ENCODE data around the gene SLC37A4. TPM values are rescaled to one million over a fixed set of nuclear protein-coding genes. Genes with fewer than 3 reads are reported as not detected.

SLC37A4 gene
- polyA plus RNA-seq, 1 of the 3 experiments (the other 2 are of a cell fraction), result 21.8 TPM

DNA sequence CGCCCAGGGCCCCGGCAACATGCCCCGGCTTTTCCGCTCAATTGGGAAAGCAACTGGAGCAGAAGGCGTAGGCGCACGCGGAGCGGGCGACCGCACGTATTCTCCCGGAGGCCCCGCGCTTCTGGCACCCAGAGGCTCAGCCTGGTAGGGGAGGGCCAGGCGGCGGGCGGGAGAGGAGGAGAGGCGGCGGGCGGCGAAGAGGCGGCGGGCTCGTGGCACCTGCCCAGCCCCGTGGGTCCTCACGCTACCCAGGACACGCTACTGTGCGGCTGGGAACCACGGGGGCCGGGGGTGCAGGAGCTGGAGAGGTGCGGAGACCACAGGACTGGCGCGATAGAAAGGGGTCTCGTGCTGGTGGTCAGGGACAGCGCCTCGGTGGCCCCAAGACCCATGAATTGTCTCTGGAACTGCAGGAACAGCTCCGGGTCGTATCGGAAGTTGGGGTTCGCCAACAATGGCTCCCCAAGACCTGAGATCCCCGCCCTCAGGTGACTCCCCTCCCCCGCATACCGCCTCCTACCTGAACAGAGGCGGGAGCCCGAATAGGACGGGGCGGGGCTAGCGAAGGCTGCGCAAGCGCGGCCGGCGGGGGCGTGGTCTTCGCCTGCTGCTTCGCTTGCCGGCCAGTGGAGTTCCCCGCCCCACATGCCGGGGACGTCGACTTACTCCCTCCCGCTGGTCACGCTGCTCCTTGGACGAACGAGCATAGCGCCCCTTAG lies at the start of gene SLC37A4 (continued):
- TF ChIP-seq, protein P1, sequence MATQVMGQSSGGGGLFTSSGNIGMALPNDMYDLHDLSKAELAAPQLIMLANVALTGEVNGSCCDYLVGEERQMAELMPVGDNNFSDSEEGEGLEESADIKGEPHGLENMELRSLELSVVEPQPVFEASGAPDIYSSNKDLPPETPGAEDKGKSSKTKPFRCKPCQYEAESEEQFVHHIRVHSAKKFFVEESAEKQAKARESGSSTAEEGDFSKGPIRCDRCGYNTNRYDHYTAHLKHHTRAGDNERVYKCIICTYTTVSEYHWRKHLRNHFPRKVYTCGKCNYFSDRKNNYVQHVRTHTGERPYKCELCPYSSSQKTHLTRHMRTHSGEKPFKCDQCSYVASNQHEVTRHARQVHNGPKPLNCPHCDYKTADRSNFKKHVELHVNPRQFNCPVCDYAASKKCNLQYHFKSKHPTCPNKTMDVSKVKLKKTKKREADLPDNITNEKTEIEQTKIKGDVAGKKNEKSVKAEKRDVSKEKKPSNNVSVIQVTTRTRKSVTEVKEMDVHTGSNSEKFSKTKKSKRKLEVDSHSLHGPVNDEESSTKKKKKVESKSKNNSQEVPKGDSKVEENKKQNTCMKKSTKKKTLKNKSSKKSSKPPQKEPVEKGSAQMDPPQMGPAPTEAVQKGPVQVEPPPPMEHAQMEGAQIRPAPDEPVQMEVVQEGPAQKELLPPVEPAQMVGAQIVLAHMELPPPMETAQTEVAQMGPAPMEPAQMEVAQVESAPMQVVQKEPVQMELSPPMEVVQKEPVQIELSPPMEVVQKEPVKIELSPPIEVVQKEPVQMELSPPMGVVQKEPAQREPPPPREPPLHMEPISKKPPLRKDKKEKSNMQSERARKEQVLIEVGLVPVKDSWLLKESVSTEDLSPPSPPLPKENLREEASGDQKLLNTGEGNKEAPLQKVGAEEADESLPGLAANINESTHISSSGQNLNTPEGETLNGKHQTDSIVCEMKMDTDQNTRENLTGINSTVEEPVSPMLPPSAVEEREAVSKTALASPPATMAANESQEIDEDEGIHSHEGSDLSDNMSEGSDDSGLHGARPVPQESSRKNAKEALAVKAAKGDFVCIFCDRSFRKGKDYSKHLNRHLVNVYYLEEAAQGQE (IDR thresholded peaks at IDR 0.05; ENCODE audit: low read depth, low read length), result no peak
- TF ChIP-seq, protein P2, sequence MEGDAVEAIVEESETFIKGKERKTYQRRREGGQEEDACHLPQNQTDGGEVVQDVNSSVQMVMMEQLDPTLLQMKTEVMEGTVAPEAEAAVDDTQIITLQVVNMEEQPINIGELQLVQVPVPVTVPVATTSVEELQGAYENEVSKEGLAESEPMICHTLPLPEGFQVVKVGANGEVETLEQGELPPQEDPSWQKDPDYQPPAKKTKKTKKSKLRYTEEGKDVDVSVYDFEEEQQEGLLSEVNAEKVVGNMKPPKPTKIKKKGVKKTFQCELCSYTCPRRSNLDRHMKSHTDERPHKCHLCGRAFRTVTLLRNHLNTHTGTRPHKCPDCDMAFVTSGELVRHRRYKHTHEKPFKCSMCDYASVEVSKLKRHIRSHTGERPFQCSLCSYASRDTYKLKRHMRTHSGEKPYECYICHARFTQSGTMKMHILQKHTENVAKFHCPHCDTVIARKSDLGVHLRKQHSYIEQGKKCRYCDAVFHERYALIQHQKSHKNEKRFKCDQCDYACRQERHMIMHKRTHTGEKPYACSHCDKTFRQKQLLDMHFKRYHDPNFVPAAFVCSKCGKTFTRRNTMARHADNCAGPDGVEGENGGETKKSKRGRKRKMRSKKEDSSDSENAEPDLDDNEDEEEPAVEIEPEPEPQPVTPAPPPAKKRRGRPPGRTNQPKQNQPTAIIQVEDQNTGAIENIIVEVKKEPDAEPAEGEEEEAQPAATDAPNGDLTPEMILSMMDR (IDR thresholded peaks at IDR 0.05), result no peak; the same call in 1 of the 2 replicates
- TF ChIP-seq RFX5 (IDR thresholded peaks at IDR 0.05; ENCODE audit: low read length), result no peak
- TF ChIP-seq, protein P3, sequence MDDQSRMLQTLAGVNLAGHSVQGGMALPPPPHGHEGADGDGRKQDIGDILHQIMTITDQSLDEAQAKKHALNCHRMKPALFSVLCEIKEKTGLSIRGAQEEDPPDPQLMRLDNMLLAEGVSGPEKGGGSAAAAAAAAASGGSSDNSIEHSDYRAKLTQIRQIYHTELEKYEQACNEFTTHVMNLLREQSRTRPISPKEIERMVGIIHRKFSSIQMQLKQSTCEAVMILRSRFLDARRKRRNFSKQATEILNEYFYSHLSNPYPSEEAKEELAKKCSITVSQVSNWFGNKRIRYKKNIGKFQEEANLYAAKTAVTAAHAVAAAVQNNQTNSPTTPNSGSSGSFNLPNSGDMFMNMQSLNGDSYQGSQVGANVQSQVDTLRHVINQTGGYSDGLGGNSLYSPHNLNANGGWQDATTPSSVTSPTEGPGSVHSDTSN (IDR thresholded peaks at IDR 0.05), result no peak
- no peak for TF ChIP-seq TEAD4 (IDR thresholded peaks at IDR 0.05; ENCODE audit: borderline replicate concordance, insufficient read depth)
- TF ChIP-seq YY1 (IDR thresholded peaks at IDR 0.05; ENCODE audit: low read depth), result no peak
- no peak for TF ChIP-seq CHD2 (IDR thresholded peaks at IDR 0.05; ENCODE audit: low read length, partially characterized antibody)

DNA sequence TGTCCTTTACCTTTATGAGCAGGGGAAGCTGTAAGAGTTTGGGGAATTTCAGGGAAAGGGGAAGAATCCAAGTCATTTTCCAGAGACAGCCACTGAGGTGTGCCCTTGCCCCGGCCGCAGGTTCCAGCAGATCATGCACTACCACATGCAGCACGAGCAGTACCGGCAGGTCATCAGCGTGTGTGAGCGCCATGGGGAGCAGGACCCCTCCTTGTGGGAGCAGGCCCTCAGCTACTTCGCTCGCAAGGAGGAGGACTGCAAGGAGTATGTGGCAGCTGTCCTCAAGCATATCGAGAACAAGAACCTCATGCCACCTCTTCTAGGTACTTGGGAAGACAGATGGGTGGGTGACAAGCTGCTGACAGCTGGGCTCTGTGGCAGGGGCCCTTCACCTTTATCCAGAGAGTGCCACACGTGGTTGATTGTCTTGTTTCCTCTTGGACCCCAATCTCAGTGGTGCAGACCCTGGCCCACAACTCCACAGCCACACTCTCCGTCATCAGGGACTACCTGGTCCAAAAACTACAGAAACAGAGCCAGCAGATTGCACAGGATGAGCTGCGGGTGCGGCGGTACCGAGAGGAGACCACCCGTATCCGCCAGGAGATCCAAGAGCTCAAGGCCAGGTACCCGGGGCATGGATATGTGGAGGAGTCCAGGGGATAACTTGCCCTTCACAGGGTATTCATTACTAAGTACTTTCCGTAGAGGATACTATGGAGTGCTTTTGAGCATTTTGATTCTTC lies 48.2 kb upstream of the SLC37A4 start:
- H3K9me3 ChIP-seq, result no peaks in the 10 kb centered on the region
- no peaks in the 10 kb centered on the region for H4K20me1 ChIP-seq (ENCODE audit: insufficient read depth)
- peaks cover 20% of the 10 kb centered on the region for H3F3A ChIP-seq (replicated peaks; ENCODE audit: insufficient read depth)
- POLR2A ChIA-PET, result no interaction called here
- CTCF ChIA-PET, result interaction anchor here (1.0 to 1.3 kb wide), 2 partner anchors 16 to 17 kb away, joined by 3 read pairs; a partner anchor contains a TSS
- H3K4me3 ChIP-seq (ENCODE audit: low read depth in 2 of 2, low read length in 1 of 2), result no peak overlapping the region
- WGBS (ENCODE audit: low lambda C conversion rate), result 95% methylated on average over 19 of the region's 19 CpGs
- H3K27me3 ChIP-seq (ENCODE audit: insufficient read depth), result no peaks in the 10 kb centered on the region
- H2AFZ ChIP-seq (ENCODE audit: low read depth), result no peak overlapping the region
- peaks cover 23 to 58% of the 10 kb centered on the region in 2 experiments for H3K36me3 ChIP-seq (replicated peaks in 1 of 2; ENCODE audit: control insufficient read depth in 1 of 2, insufficient read depth in 2 of 2, low read length in 1 of 2)
- no peak overlapping the region for H3K9ac ChIP-seq
- no peaks in the 10 kb centered on the region for H3K79me2 ChIP-seq (ENCODE audit: insufficient read depth)
- DNase-seq, result no peak
- H3K4me2 ChIP-seq, result no peak overlapping the region
- no peaks in the 10 kb centered on the region for H3K4me1 ChIP-seq (ENCODE audit: control insufficient read depth in 1 of 2, insufficient read depth in 2 of 2, low read depth in 1 of 2, low read length in 1 of 2)
- TF ChIP-seq YY1 (IDR thresholded peaks at IDR 0.05; ENCODE audit: low read depth), result no peak
- TF ChIP-seq TAF1 (IDR thresholded peaks at IDR 0.05; ENCODE audit: borderline replicate concordance, low read depth, low read length), result no peak
- TF ChIP-seq, protein P4, sequence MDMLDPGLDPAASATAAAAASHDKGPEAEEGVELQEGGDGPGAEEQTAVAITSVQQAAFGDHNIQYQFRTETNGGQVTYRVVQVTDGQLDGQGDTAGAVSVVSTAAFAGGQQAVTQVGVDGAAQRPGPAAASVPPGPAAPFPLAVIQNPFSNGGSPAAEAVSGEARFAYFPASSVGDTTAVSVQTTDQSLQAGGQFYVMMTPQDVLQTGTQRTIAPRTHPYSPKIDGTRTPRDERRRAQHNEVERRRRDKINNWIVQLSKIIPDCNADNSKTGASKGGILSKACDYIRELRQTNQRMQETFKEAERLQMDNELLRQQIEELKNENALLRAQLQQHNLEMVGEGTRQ (IDR thresholded peaks at IDR 0.05; ENCODE audit: borderline replicate concordance, low read depth, low read length), result no peak
- TF ChIP-seq, protein P2 (IDR thresholded peaks at IDR 0.05), result no peak
- TF ChIP-seq MXI1 (IDR thresholded peaks at IDR 0.05; ENCODE audit: low read depth, low read length), result no peak
- no peak for TF ChIP-seq FOSL2 (IDR thresholded peaks at IDR 0.05; ENCODE audit: borderline replicate concordance, low read depth)
- no peak for TF ChIP-seq ELF1 (IDR thresholded peaks at IDR 0.05)
- no peak overlapping the region for H3K27ac ChIP-seq (ENCODE audit: low read depth in 2 of 2, low read length in 1 of 2)
- no peaks in the 10 kb centered on the region for H3K9me2 ChIP-seq
